VCaP (cell line): ENCODE data around the gene NAIF1.
A peak's percentile ranks its signal among the peaks of the same experiment; 100 is the strongest.

Experiments used
- H3K27ac ChIP-seq: fragments of 450-650 bp; 2 replicates; pipeline ENCODE4 v1.5.1; 2017
- TF ChIP-seq, protein P1 (sequence below): fragments of 450-650 bp; conservative IDR thresholded peaks from 2 replicates; pipeline ENCODE4 v1.5.1; 2017; ENCODE audit warnings: mild to moderate bottlenecking, moderate library complexity

The NAIF1 gene

DNA sequence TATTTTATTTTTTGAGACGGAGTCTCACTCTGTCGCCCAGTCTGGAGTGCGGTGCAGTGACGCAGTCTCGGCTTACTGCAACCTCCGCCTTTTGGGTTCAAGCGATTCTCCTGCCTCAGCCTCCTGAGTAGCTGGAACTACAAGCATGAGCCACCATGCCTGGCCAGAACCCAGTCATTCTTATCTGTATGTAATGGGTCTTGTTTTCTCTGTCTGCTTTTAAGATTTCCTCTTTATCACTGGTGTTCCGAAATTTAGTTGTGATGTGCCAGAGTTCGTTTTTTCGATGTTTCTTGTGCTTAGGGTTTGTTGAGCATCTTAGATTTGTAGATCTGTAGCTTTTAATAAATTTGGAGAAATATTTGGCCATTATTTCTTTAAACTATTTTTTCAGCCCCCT, 20.1 kb upstream of the NAIF1 start:
- TF ChIP-seq, protein P1, sequence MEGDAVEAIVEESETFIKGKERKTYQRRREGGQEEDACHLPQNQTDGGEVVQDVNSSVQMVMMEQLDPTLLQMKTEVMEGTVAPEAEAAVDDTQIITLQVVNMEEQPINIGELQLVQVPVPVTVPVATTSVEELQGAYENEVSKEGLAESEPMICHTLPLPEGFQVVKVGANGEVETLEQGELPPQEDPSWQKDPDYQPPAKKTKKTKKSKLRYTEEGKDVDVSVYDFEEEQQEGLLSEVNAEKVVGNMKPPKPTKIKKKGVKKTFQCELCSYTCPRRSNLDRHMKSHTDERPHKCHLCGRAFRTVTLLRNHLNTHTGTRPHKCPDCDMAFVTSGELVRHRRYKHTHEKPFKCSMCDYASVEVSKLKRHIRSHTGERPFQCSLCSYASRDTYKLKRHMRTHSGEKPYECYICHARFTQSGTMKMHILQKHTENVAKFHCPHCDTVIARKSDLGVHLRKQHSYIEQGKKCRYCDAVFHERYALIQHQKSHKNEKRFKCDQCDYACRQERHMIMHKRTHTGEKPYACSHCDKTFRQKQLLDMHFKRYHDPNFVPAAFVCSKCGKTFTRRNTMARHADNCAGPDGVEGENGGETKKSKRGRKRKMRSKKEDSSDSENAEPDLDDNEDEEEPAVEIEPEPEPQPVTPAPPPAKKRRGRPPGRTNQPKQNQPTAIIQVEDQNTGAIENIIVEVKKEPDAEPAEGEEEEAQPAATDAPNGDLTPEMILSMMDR = no peak
- no peak overlapping the region for H3K27ac ChIP-seq

DNA sequence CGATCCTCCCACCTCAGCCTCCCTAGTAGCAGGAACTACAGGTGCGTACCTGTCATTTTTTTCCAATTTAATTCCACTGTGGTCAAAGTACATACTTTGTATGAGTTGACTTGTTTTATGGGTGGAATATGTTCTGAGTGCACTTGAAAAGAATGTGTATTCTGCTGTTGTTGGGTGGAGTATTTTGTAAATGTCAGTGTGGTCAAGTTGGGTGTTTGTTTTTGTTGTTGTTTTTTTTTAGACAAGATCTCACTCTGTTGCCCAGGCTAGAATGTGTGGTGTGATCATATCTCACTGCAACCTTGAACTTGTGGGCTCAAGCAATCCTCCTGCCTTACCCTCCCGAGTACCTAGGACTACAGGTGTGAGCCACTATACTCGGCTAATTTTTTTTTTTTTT, 18.8 kb upstream of the NAIF1 start:
- TF ChIP-seq, protein P1 = no peak
- no peak overlapping the region for H3K27ac ChIP-seq

DNA sequence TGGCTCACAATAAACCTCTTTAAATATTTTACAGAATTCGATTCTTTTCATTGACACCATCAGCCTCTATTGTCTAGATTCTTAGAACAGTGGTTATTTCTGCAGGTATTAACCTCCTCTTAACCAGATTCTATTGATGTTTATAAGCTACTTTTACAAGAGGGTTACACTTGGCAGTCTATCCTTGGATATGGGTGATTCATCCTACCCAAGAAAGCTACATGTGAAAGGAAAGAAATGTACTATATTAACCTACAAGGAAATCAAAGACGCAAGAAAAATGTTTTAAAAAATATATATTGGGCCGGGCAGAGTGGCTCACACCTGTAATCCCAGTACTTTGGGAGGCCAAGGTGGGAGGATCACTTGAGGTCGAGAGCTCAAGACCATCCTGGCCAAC, 17.6 kb upstream of the NAIF1 start:
- H3K27ac ChIP-seq = no peak overlapping the region
- TF ChIP-seq, protein P1 = no peak

DNA sequence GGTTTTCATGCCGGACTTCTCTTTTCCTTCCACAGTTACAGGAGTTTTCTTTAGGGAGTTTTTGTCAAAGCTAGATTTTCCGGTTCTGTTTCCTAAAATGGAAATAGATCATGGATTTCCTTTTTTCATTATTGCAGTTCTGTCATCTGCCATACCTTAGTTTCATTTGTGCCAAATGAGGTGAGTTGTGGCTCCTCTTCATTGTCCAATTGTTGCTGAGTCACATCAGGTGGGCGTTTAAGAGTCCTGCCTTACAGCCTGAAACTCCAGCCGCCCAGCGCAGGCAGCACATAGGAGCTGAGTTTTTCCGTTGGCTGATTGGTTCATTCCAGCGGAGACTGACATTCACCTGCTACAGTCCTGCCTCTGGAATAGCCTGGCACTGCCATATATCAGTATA, 15.0 kb upstream of the NAIF1 start:
- H3K27ac ChIP-seq = peak overlapping the region; percentile 99
- TF ChIP-seq, protein P1 = no peak

DNA sequence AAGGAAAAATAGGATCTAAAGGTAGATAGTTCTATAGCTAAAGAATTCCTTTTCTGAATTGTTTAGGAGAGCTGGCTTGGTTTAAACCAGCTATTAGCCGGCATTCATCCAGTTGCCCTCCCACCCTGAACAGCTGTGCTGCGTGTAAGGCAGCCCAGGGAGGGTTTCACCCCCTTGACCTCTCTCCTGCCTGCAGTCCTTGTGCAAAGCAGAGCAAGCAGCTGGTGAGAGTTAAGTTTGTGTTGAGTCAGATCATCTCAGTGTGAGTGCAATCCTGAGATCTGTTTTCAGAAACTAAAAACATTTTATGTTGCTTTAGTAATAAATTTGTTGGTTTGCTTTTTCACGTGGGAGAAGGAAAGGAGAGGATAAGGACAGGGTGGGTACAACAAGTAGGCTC, 13.9 kb upstream of the NAIF1 start:
- TF ChIP-seq, protein P1 = no peak

DNA sequence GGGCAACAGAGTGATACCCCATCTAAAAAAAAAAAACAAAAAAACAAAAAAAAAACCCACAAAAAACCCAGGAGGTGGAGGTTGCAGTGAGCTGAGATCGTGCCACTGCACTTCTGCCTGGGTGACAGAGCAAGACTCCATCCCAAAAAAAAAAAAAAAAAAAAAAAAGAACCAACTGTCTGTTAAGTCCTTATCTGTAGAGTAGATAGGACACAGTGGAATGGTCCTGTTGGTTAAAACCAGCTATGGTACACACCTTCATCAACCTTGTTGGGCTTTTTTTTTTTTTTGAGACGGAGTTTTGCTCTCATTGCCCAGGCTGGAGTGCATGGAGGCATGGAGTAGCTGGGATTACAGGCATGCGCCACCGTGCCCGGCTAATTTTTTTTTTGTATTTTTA, 13.1 kb upstream of the NAIF1 start:
- H3K27ac ChIP-seq = peak overlapping the region; percentile 99
- TF ChIP-seq, protein P1 = no peak

More for the DNA sequence above, 13.9 kb upstream of the NAIF1 start:
- peak overlapping the region; percentile 99 for H3K27ac ChIP-seq

DNA sequence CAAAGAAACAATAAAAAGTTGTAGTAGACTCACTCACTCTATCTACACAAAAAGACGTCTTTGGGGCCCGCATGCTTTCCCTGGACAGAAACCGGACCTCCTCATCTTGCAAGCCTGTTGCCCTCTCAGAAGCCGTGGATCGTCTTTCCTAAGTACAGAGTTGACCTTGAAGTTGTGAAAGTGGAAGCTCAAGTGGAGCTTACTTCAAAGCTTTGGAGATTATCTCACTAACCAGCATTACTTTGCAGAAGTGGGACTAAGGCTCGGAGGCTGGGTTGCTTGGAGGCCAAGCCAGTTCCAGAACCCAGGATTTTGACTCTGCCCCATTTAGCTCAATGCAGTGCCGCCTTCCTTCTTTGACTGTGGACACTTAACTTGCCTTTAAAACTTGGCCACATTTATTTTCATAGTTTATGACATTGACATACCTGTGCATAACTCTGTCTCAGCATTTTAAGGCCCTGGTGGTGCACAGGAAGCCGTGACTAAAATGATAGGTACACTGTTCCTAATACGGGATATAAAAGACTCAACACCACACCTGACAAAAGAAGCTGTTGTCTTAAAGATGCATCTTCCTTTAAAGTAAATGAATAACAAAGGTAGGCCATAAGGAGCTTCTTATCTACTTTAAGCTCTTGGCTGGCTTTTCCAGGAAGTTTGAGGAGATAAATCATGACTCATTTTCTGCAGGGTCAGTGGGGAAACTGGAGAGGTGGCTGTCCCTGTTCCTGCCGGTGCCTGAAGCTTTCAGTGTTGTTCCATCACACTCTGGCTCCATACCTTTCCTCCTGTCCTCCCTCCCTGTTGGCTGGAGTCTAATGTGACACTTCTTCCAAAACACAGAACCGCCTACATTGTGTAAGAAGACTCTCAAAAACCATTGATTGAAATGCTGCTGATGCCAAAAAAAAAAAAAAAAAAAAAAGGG, 11.6 kb upstream of the NAIF1 start:
- TF ChIP-seq, protein P1 = no peak
- H3K27ac ChIP-seq = peak overlapping the region; percentile 99
